ENCODE data around the gene SGSM1.
"Not testable (repeated sequence)": the region's sequence is repeated elsewhere in the genome, so short reads cannot be mapped to it uniquely, and the experiment has no call there.

Gene SGSM1

GRCh38 chr22:24887260-24887659 lies 81.2 kb downstream of the SGSM1 start:
- DNase-seq (ENCODE audit: low read depth in 3 of 3, low spot score in 1 of 3) = no peak

GRCh38 chr22:24893341-24894070 lies 87.5 kb downstream of the SGSM1 start:
- no peak for DNase-seq (ENCODE audit: low read depth in 3 of 3, low spot score in 1 of 3)

GRCh38 chr22:24894220-24894975 lies 88.4 kb downstream of the SGSM1 start:
- no peak for DNase-seq (ENCODE audit: low read depth in 3 of 3, low spot score in 1 of 3)

- no peak for DNase-seq (ENCODE audit: low read depth in 3 of 3, low spot score in 1 of 3)
Observed at GRCh38 chr22:24894998-24895397, 89.0 kb downstream of the SGSM1 start.

- no peak for DNase-seq (ENCODE audit: low read depth in 3 of 3, low spot score in 1 of 3)
Observed at GRCh38 chr22:24901448-24901847, 95.4 kb downstream of the SGSM1 start.

DNA sequence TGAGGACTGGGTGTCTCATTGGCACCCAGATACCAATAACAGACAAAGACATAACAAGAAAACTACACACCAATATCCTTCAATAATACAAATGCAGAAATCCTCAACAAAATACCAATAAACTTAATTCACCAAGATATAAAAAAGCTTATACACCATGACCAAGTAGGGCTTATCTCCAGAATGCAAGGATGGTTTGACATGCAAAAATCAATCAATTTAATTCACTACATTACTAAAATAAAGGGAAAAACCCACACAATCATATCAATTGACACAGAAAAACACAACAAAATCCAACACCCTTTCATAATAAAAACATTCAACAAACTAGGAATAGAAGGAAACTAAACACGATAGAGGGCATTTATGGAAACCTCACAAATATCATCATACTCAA lies 99.9 kb downstream of the SGSM1 start:
- no peak for DNase-seq (ENCODE audit: low read depth in 3 of 3, low spot score in 1 of 3)

GRCh38 chr22:24907101-24907500 lies 101.1 kb downstream of the SGSM1 start:
- DNase-seq (ENCODE audit: low read depth in 3 of 3, low spot score in 1 of 3) = not testable (repeated sequence)

DNA sequence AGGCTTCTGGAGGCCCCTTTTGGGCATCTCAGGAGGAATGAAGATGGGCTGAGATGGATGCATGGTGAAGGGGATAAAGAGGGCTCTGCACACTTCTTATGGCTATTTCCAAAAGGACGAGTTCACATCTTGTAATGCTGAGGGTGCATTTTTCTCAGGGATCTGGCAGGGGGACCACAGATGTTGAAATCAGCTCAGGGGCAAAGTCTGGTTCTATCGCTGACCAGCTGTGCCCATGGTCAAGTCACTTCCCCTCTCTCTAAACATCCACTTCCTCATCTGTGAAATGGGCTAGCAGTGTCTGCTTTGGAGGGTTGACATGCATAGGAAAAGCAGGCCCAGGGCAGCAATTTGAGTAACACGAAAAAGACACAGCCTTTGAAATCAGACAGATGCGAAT lies 114.0 kb downstream of the SGSM1 start:
- DNase-seq (ENCODE audit: low read depth in 3 of 3, low spot score in 1 of 3) = no peak

DNA sequence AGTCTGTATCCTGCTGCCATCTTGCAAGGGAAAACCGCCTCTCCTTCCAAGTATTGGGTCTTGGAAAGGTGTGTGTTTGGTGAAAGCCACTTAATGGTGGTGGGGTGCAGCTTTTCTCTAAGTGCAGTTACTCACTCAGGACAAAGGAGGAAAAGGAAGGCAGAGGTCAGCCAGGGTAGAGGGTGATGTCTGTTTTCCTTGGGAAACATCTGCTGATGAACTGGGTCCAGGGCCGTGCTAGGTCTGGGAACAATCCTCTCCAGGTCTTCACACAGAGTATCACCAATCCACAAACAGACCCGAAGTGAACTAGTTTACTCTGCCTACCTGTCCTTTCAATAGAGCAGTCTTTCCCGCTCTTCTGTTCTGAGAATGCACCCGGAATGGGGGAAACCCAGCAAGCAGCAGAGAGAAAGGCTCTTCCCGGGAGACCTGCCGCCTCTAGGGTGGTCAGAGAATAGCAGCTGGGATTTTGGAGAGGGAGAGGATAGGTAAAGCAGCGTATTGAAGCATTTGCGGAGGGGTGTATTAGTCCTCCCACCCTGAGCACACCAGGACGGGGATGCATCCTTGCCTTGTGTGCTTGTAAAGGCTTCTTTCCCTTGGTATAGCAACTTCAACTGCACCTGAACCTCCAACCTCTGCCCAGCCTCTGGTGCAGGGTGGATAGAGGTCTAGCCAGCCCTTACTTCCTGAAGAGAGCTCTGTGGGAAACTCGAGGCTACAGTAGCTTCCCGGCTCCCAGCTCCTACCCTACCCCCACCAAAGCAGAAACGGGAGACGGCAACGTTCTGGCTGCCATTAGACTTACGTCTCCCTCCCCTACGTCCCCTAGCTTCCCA lies 119.8 kb downstream of the SGSM1 start:
- no peak for DNase-seq (ENCODE audit: low read depth in 3 of 3, low spot score in 1 of 3)

- no peak for DNase-seq (ENCODE audit: low read depth in 3 of 3, low spot score in 1 of 3)
Observed at GRCh38 chr22:24926428-24926725, 120.4 kb downstream of the SGSM1 start.

DNA sequence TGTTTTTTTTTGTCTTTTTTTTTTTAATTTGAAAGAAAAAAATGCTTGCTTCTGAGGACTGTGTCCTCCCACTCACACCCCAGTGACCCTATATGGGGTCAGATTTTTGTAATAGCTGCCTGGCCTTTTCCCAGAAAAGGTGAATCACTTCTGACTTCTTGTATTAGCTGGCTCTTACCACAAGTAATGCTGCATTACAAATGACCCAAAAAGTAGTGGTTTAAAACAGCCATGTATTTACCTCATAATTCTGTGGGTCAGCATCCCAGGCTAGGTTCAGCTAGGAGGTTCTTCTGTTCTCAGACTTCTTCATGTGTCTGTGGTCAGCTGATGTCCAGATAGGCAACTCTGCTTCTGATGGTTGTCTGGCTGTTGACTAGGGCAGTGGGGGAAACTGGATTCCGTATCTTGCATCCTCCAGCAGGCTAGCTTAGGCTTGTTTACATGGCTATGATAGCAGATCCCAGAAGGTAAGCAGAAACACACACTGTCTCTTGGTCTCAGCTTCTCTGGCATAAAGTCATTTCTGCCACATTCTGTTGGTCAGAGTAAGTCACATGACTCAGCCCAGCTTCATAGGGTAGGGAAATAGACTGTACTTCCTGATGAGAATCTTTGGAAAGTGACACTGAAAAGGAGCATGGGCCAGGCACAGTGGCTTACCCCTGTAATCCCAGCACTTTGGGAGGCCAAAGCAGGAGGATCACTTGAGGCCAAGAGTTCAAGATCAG lies 121.0 kb downstream of the SGSM1 start:
- no peak for DNase-seq (ENCODE audit: low read depth in 3 of 3, low spot score in 1 of 3)

GRCh38 chr22:24928322-24928721 lies 122.3 kb downstream of the SGSM1 start:
- no peak for DNase-seq (ENCODE audit: low read depth in 3 of 3, low spot score in 1 of 3)

- DNase-seq (ENCODE audit: low read depth in 3 of 3, low spot score in 1 of 3) = no peak
Observed at GRCh38 chr22:24930678-24931077, 124.7 kb downstream of the SGSM1 start.

DNA sequence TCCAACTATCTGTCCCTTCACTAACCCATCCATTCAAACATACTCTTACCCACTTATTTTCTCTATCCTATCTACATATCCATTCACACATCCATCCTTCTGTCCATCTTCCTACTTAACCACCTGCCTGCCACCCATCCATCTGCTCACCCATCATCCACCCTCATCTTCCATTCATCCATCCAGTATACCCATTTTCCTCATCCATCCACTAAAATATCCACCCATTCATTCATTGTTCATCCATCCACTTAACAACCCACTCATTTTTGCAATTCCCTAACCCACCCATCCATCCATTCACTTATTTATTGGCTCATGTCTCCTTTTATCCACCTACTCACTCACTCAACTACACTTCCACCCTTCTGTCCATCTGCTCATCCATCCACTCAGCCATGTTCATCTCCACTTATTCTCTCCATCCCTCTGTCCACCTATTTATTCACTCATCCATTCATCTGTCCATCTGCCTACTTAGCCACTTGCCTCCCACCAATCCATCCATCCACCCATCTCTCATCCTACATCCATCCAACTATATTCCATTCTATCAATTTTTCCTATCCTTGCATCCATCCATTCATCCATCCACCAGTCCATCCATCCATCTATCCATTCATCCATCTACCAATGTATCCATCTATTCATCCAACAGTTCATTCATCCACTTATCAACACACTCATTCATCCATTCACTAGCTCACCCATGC lies 129.9 kb downstream of the SGSM1 start:
- DNase-seq (ENCODE audit: low read depth in 3 of 3, low spot score in 1 of 3) = no peak

GRCh38 chr22:24937114-24937513 lies 131.1 kb downstream of the SGSM1 start:
- DNase-seq (ENCODE audit: low read depth in 3 of 3, low spot score in 1 of 3) = no peak

DNA sequence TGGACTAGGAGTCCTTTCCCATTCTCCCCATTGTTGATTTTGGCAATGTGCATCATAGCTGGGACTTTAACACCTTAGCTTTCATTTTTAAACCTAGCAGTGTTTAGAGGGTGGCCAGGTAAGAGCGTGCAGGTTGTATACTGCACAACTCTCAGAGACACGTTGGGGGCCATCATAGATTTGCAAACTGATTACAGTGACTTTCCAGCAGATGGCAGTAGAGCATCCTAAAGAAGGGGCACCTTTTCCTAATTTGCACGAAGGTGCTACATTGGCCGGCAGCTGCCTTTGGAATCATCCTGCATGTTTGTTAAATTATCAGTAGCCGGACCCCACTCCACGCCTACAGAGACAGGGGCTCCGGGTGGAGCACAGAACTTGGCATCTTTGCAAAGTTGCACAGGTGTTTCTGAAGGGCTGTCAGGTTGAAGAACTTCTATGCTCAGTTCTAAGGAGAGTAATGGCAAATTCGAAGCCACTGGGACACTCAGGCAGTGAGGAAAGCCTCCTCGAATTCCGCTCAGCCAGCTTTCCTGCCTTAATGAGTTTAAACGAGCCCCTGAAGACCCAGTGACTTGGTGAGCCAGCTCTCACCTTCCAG lies 132.8 kb downstream of the SGSM1 start:
- no peak for DNase-seq (ENCODE audit: low read depth in 3 of 3, low spot score in 1 of 3)

DNA sequence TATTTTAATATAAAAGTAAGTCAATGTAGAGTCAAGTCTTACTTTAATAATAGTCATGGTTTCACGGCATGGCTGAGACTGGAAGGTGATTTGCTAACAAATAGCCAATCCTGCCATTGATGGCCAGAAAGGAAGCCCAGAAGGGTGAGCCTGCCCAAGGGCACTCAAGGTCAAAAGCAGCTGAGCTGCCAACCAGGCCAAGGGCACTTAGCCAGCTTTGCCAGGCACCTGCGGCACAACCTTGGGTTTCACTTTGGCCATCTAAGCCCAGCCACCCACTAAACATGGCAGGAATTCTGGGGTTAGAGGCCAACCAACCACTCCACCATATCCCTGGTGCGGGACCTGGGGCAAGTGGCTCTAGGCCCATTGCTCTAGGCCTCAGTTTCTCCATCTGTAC lies 136.3 kb downstream of the SGSM1 start:
- DNase-seq (ENCODE audit: low read depth in 3 of 3, low spot score in 1 of 3) = no peak

- DNase-seq (ENCODE audit: low read depth in 3 of 3, low spot score in 1 of 3) = no peak
Observed at GRCh38 chr22:24944217-24944937, 138.4 kb downstream of the SGSM1 start.

DNA sequence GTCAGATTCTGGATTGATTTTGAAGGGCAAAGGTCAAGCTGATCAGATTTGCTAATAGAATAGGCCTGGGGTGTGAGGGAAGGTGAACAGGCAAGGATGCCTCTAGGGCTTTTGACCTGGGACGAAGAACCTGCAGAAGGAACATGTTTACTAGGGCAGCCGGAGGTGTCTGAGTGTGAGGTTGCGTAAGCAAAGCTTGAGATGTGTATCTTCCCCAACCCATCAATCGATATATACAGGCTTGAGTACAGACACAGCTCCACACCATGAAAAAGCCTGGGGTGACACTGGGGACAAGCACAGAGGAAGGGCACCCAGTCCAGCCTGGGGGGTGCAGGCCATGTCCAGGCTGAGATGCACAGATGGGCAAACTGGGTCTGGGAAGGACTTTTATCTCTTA lies 139.4 kb downstream of the SGSM1 start:
- no peak for DNase-seq (ENCODE audit: low read depth in 3 of 3, low spot score in 1 of 3)

- DNase-seq (ENCODE audit: low read depth in 3 of 3, low spot score in 1 of 3) = no peak
Observed at GRCh38 chr22:24947383-24947782, 141.4 kb downstream of the SGSM1 start.
